SU-DHL-6 (cell line): ENCODE measurements around the gene ZNF23.

Source experiments
- H2AFZ ChIP-seq: fragments of 200-600 bp; sonication (generic); 2 replicates; pipeline ENCODE4 v1.6.1; 2014; ENCODE audit warnings: low read depth, mild to moderate bottlenecking, moderate library complexity, mixed read lengths, antibody characterized with exemption, low read length; ENCODE audit not compliant: severe bottlenecking
- H3F3A ChIP-seq: fragments of 200-600 bp; shearing (Covaris generic); 2 replicates; pipeline ENCODE4 v1.6.0; 2016; ENCODE audit warnings: antibody characterized with exemption, mild to moderate bottlenecking; ENCODE audit not compliant: insufficient read depth
- H3K27ac ChIP-seq: fragments of 200-600 bp; sonication (generic); 2 replicates; pipeline ENCODE4 v1.5.1; 2016; ENCODE audit warnings: low read depth, mild to moderate bottlenecking, low read length, moderate library complexity, mixed read lengths
- H3K27me3 ChIP-seq: fragments of 200-600 bp; sonication (generic), shearing (Covaris generic); 2 replicates; pipeline ENCODE4 v1.6.0; 2014; ENCODE audit warnings: mild to moderate bottlenecking, low read length
- H3K36me3 ChIP-seq: fragments of 200-600 bp; sonication (generic); 2 replicates; pipeline ENCODE4 v1.6.1; 2014; ENCODE audit warnings: mild to moderate bottlenecking, low read length, mixed read lengths
- H3K4me2 ChIP-seq: fragments of 300-600, 200-600 bp; shearing (Covaris generic), sonication (generic); 2 replicates; pipeline ENCODE4 v1.6.0; 2014; ENCODE audit warnings: low read length, low read depth, mild to moderate bottlenecking; ENCODE audit not compliant: poor library complexity, severe bottlenecking
- H3K4me3 ChIP-seq: fragments of 200-600 bp; sonication (generic); 2 replicates; pipeline ENCODE4 v1.5.1; 2014; ENCODE audit warnings: antibody characterized with exemption, low read length, mild to moderate bottlenecking, mixed read lengths; ENCODE audit not compliant: insufficient read depth, poor library complexity, severe bottlenecking
- H3K79me2 ChIP-seq: fragments of 200-600 bp; sonication (generic); 2 replicates; pipeline ENCODE4 v1.6.1; 2014; ENCODE audit warnings: mild to moderate bottlenecking, low read length, moderate library complexity; ENCODE audit not compliant: insufficient read depth
- H3K9ac ChIP-seq: fragments of 200-600 bp; sonication (generic); 2 replicates; pipeline ENCODE4 v1.7.0; 2014; ENCODE audit warnings: mild to moderate bottlenecking, low read length
- H3K9me2 ChIP-seq: fragments of 200-600 bp; sonication (generic); replicated peaks from 2 replicates; pipeline ENCODE4 v1.6.1; 2014; ENCODE audit warnings: low read length; ENCODE audit not compliant: insufficient read depth
- H3K9me3 ChIP-seq: fragments of 200-600 bp; sonication (generic); 2 replicates; pipeline ENCODE4 v1.6.1; 2014; ENCODE audit warnings: low read length, mixed read lengths; ENCODE audit not compliant: insufficient read depth
- H4K20me1 ChIP-seq: fragments of 200-600 bp; sonication (generic); 2 replicates; pipeline ENCODE4 v1.6.1; 2014; ENCODE audit warnings: low read depth, mild to moderate bottlenecking, antibody characterized with exemption, low read length, moderate library complexity, mixed read lengths
- EZH2phosphoT487 ChIP-seq: fragments of 200-600 bp; sonication (generic), shearing (Covaris generic); conservative IDR thresholded peaks from 2 replicates; pipeline ENCODE4 v1.6.1; 2018; ENCODE audit warnings: mild to moderate bottlenecking, antibody characterized with exemption, low read length, moderate library complexity, mixed read lengths
- TF ChIP-seq, protein P1 (sequence below): fragments of 200-600 bp; sonication (generic); IDR thresholded peaks from one replicate; pipeline ENCODE4 v1.5.1; 2017; ENCODE audit warnings: antibody characterized with exemption, mild to moderate bottlenecking, low read length, moderate library complexity; ENCODE audit not compliant: insufficient read depth, poor library complexity, severe bottlenecking

The ZNF23 gene

DNA sequence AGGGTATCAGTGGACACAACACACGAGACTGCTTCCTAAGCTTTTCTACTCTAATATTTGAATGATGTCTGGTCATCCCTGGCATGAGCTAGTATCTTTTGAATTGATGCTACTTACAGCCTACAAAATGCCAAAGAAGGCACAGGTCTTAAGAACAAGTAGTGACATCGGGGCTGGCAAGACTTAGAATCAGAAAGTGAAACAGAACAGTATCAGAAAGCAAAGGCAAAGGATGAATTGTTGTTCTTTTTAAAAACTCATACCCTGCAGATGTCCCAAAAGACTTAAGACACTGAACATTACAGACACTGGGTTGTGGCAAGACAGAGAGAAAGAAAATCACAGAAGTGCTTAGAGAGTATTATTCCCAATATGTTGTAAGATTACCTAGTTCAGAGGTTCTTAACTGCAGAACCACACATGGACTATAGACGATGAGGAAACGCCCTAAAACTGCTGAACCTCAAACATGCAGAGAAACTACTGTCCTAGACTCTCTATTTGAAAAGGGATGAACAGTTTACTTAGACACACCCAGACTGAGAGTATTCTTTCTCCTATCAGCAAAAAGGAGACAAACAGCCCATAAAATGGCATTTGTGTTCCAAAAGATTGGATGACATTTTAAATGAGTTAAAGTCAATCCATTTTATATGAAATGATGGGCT lies 14.5 kb upstream of the ZNF23 start:
- Histone ChIP-seq H2AFZ (no peak overlapping the region), H3F3A (no peaks in the 10 kb centered on the region), H3K27ac (no peak overlapping the region)

DNA sequence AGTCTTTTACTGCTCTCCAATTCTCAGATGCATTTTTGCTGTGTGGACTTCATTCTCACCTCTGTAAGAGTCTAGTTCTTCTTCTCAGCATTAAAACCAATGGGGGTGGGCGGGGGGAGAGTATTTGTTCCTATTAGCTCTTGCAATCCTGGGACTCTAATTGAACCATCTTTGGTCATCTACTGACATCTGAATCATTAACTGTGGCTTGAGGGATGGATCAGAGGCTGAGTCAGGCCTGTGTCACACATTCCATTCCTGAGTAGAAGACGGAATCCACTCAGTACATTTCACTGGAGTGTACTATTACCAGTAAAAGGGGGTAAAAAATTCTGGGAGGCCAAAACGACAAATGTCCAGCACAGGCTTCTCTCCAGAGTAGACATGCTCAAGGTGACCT lies 12.8 kb upstream of the ZNF23 start:
- no peak overlapping the region for H2AFZ ChIP-seq
- no peaks in the 10 kb centered on the region for H3K9me3 ChIP-seq
- no peaks in the 10 kb centered on the region for H3F3A ChIP-seq
- no peak overlapping the region for H3K27ac ChIP-seq
- no peaks in the 10 kb centered on the region for H3K27me3 ChIP-seq
- H3K79me2 ChIP-seq = no peaks in the 10 kb centered on the region
- H3K9me2 ChIP-seq = no peaks in the 10 kb centered on the region
- H4K20me1 ChIP-seq = no peaks in the 10 kb centered on the region
- no peak overlapping the region for H3K4me2 ChIP-seq
- no peak overlapping the region for H3K4me3 ChIP-seq
- no peak for TF ChIP-seq EZH2phosphoT487
- TF ChIP-seq, protein P1, sequence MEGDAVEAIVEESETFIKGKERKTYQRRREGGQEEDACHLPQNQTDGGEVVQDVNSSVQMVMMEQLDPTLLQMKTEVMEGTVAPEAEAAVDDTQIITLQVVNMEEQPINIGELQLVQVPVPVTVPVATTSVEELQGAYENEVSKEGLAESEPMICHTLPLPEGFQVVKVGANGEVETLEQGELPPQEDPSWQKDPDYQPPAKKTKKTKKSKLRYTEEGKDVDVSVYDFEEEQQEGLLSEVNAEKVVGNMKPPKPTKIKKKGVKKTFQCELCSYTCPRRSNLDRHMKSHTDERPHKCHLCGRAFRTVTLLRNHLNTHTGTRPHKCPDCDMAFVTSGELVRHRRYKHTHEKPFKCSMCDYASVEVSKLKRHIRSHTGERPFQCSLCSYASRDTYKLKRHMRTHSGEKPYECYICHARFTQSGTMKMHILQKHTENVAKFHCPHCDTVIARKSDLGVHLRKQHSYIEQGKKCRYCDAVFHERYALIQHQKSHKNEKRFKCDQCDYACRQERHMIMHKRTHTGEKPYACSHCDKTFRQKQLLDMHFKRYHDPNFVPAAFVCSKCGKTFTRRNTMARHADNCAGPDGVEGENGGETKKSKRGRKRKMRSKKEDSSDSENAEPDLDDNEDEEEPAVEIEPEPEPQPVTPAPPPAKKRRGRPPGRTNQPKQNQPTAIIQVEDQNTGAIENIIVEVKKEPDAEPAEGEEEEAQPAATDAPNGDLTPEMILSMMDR = no peak
- no peaks in the 10 kb centered on the region for H3K36me3 ChIP-seq
- H3K9ac ChIP-seq = no peak overlapping the region

More for the DNA sequence above, 14.5 kb upstream of the ZNF23 start:
- Histone ChIP-seq H3K4me3 (no peak overlapping the region), H3K9ac (no peak overlapping the region), H3K27me3 (no peaks in the 10 kb centered on the region), H3K9me2 (no peaks in the 10 kb centered on the region), H3K9me3 (no peaks in the 10 kb centered on the region), H3K4me2 (no peak overlapping the region), H4K20me1 (no peaks in the 10 kb centered on the region), H3K79me2 (no peaks in the 10 kb centered on the region), H3K36me3 (no peaks in the 10 kb centered on the region)
- TF ChIP-seq EZH2phosphoT487 = no peak
- TF ChIP-seq, protein P1 = no peak

DNA sequence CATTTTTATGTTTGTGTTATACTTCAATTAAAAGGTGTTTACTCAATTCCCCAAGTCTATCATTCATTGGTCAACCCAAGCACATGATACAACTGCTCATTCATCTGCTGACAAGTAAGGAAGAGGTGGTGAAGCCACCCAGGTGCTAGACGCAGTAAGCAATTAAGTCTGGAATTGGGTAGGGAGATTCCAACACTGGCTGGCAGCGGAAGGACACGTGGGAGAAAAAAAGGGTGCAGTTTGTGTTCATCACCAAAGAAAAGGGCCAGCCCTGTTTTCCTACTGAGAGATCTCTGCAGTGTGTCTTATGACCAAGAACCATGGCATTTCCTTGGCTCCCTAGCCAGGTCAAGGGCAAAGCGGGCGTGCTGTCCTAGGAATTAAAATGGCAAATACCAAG lies 11.8 kb upstream of the ZNF23 start:
- Histone ChIP-seq H3K4me2 (no peak overlapping the region), H3K27me3 (no peaks in the 10 kb centered on the region), H3K9me2 (no peaks in the 10 kb centered on the region), H3K27ac (no peak overlapping the region), H3K36me3 (no peaks in the 10 kb centered on the region), H3K9me3 (no peaks in the 10 kb centered on the region), H4K20me1 (no peaks in the 10 kb centered on the region), H3K79me2 (no peaks in the 10 kb centered on the region), H3K9ac (no peak overlapping the region), H3K4me3 (no peak overlapping the region), H3F3A (no peaks in the 10 kb centered on the region), H2AFZ (no peak overlapping the region)
- TF ChIP-seq, protein P1 = no peak
- TF ChIP-seq EZH2phosphoT487 = no peak
